ENCODE results near the gene LHPP.

The LHPP gene

GRCh38 chr10:124615259-124615658 is 153.6 kb downstream of the LHPP start:
- H3K4me1 ChIP-seq (ENCODE audit: control insufficient read depth, low read length), result peaks cover 85% of the 10 kb centered on the region

GRCh38 chr10:124616040-124616835 is 154.6 kb downstream of the LHPP start:
- Histone ChIP-seq H3K4me2 (ENCODE audit: low read length) (no peak overlapping the region), H3K79me2 (ENCODE audit: control insufficient read depth, low read length) (peaks cover 10% of the 10 kb centered on the region; the same call in 1 of the 2 replicates), H4K20me1 (ENCODE audit: control insufficient read depth, insufficient read depth, low read depth, low read length) (no peaks in the 10 kb centered on the region), H3K27me3 (ENCODE audit: control insufficient read depth, low read length) (no peaks in the 10 kb centered on the region), H3K27ac (ENCODE audit: low read depth, low read length) (no peak overlapping the region), H3K4me3 (ENCODE audit: low read length) (no peak overlapping the region), H3K4me1 (ENCODE audit: control insufficient read depth, low read length) (peaks cover 90% of the 10 kb centered on the region), H3K36me3 (ENCODE audit: control insufficient read depth, low read length) (peaks cover 21% of the 10 kb centered on the region), H3K9me2 (replicated peaks; ENCODE audit: control insufficient read depth, low read length) (no peaks in the 10 kb centered on the region), H3F3A (ENCODE audit: control insufficient read depth, insufficient read depth) (no peaks in the 10 kb centered on the region; the same call in 1 of the 2 replicates), H3K9me3 (ENCODE audit: control insufficient read depth, insufficient read depth, low read length) (no peaks in the 10 kb centered on the region)
- TF ChIP-seq EZH2phosphoT487 (IDR thresholded peaks at IDR 0.05; ENCODE audit: borderline replicate concordance, low read length) (no peak), CTCF (IDR thresholded peaks at IDR 0.05; ENCODE audit: low read depth, low read length, poor library complexity, severe bottlenecking) (no peak)

More at GRCh38 chr10:124615259-124615658, 153.6 kb downstream of the LHPP start:
- no peak overlapping the region; the same call in 1 of the 2 replicates for H3K4me2 ChIP-seq (ENCODE audit: low read length)
- no peaks in the 10 kb centered on the region; the same call in 1 of the 2 replicates for H3F3A ChIP-seq (ENCODE audit: control insufficient read depth, insufficient read depth)
- no peaks in the 10 kb centered on the region for H3K9me3 ChIP-seq (ENCODE audit: control insufficient read depth, insufficient read depth, low read length)
- no peaks in the 10 kb centered on the region for H4K20me1 ChIP-seq (ENCODE audit: control insufficient read depth, insufficient read depth, low read depth, low read length)
- no peak overlapping the region for H3K27ac ChIP-seq (ENCODE audit: low read depth, low read length)
- no peaks in the 10 kb centered on the region for H3K27me3 ChIP-seq (ENCODE audit: control insufficient read depth, low read length)
- peaks cover 21% of the 10 kb centered on the region for H3K36me3 ChIP-seq (ENCODE audit: control insufficient read depth, low read length)
- no peaks in the 10 kb centered on the region for H3K9me2 ChIP-seq (replicated peaks; ENCODE audit: control insufficient read depth, low read length)
- H3K79me2 ChIP-seq (ENCODE audit: control insufficient read depth, low read length), result peaks cover 4% of the 10 kb centered on the region; the same call in 1 of the 2 replicates
- TF ChIP-seq CTCF (IDR thresholded peaks at IDR 0.05; ENCODE audit: low read depth, low read length, poor library complexity, severe bottlenecking) (no peak), EZH2phosphoT487 (IDR thresholded peaks at IDR 0.05; ENCODE audit: borderline replicate concordance, low read length) (no peak)
- H3K4me3 ChIP-seq (ENCODE audit: low read length), result no peak overlapping the region

GRCh38 chr10:124616836-124617130 is 155.2 kb downstream of the LHPP start:
- Histone ChIP-seq H3K4me2 (ENCODE audit: low read length) (peak overlapping the region; percentile 67; the same call in 1 of the 2 replicates), H3K27me3 (ENCODE audit: control insufficient read depth, low read length) (no peaks in the 10 kb centered on the region), H3K9me3 (ENCODE audit: control insufficient read depth, insufficient read depth, low read length) (no peaks in the 10 kb centered on the region), H3F3A (ENCODE audit: control insufficient read depth, insufficient read depth) (no peaks in the 10 kb centered on the region; the same call in 1 of the 2 replicates), H3K79me2 (ENCODE audit: control insufficient read depth, low read length) (peaks cover 11% of the 10 kb centered on the region), H3K4me1 (ENCODE audit: control insufficient read depth, low read length) (peaks cover 90% of the 10 kb centered on the region), H4K20me1 (ENCODE audit: control insufficient read depth, insufficient read depth, low read depth, low read length) (no peaks in the 10 kb centered on the region), H3K27ac (ENCODE audit: low read depth, low read length) (peak overlapping the region; percentile 71; the same call in 1 of the 2 replicates), H3K4me3 (ENCODE audit: low read length) (no peak overlapping the region), H3K9me2 (replicated peaks; ENCODE audit: control insufficient read depth, low read length) (no peaks in the 10 kb centered on the region), H3K36me3 (ENCODE audit: control insufficient read depth, low read length) (peaks cover 21% of the 10 kb centered on the region)
- no peak for TF ChIP-seq CTCF (IDR thresholded peaks at IDR 0.05; ENCODE audit: low read depth, low read length, poor library complexity, severe bottlenecking)
- no peak for TF ChIP-seq EZH2phosphoT487 (IDR thresholded peaks at IDR 0.05; ENCODE audit: borderline replicate concordance, low read length)
